NCI-H2107 treated with DMSO at 0.1 percent for 48 hours (cell line): ENCODE data around the gene DCTN2.

Experiments used
- DNase-seq: peaks from one replicate; lab custom pipeline; 2025; ENCODE audit not compliant: unreplicated experiment; lab: John Stamatoyannopoulos, UW

DCTN2 gene

GRCh38 chr12:57550641-57551549 is 3.9 kb upstream of the DCTN2 start:
- no peak for DNase-seq

GRCh38 chr12:57549909-57550640 is 3.1 kb upstream of the DCTN2 start, which contains the start of gene KIF5A:
TSS of gene KIF5A (plus strand) at chr12:57550044. CDS start at chr12:57550272, 228 bp downstream.
- no peak for DNase-seq

- no peak for DNase-seq
Measured at GRCh38 chr12:57549203-57549908, 2.4 kb upstream of the DCTN2 start.

GRCh38 chr12:57548488-57548887 is 1.5 kb upstream of the DCTN2 start:
- DNase-seq = no peak

- DNase-seq = no peak
Measured at GRCh38 chr12:57548013-57548315, 972 bp upstream of the DCTN2 start.

- DNase-seq = peak; percentile 98
Measured at GRCh38 chr12:57547288-57548012, 458 bp upstream of the DCTN2 start.

- DNase-seq = no peak
Measured at GRCh38 chr12:57545809-57546437, 1.1 kb downstream of the DCTN2 start.

GRCh38 chr12:57543581-57543980 is 3.4 kb downstream of the DCTN2 start:
- DNase-seq = no peak

- DNase-seq = no peak
Measured at GRCh38 chr12:57541717-57542116, 5.3 kb downstream of the DCTN2 start.

- no peak for DNase-seq
Measured at GRCh38 chr12:57541001-57541400, 6.0 kb downstream of the DCTN2 start.

GRCh38 chr12:57539134-57539768 is 7.7 kb downstream of the DCTN2 start:
- no peak for DNase-seq

GRCh38 chr12:57536597-57536942 is 10.4 kb downstream of the DCTN2 start:
- DNase-seq = no peak

- no peak for DNase-seq
Measured at GRCh38 chr12:57535764-57536596, 11.0 kb downstream of the DCTN2 start.

- no peak for DNase-seq
Measured at GRCh38 chr12:57534991-57535543, 11.9 kb downstream of the DCTN2 start.

- no peak for DNase-seq
Measured at GRCh38 chr12:57534250-57534649, 12.7 kb downstream of the DCTN2 start.

GRCh38 chr12:57533108-57533507 is 13.9 kb downstream of the DCTN2 start:
- DNase-seq = no peak

- no peak for DNase-seq
Measured at GRCh38 chr12:57531836-57532235, 15.2 kb downstream of the DCTN2 start.

- no peak for DNase-seq
Measured at GRCh38 chr12:57530396-57531142, 16.4 kb downstream of the DCTN2 start.
